B cell (primary cell): Measurements from ENCODE around the gene GOLT1B. TPM values are rescaled to one million over a fixed set of nuclear protein-coding genes. Genes with fewer than 3 reads are reported as not detected.

Source experiments
- ATAC-seq: fragments of 200-7000 bp; cut with Tn5 transposase; one replicate; pipeline ENCODE4 v1.10.0; 2021; ENCODE audit warnings: low read depth, mild to moderate bottlenecking, moderate number of reproducible peaks, moderate library complexity
- CTCF ChIA-PET: fragments of 350-600 bp; sonication (Branson Sonifier 250); formaldehyde crosslinking; loops from one replicate; lab custom pipeline; 2021; ENCODE audit warnings: antibody characterized with exemption, inconsistent platforms; lab: Charles Lee
- POLR2A ChIA-PET: fragments of 350-600 bp; sonication (Branson Sonifier 250); formaldehyde crosslinking; loops from one replicate; lab custom pipeline; 2021; ENCODE audit warnings: antibody characterized with exemption; lab: Charles Lee
- DNase-seq: peaks from one replicate; pipeline ENCODE4 v3.0.0; 2013
- H2AFZ ChIP-seq: 2 replicates; pipeline ENCODE4 v1.6.1; 2012; ENCODE audit warnings: mild to moderate bottlenecking, low read depth, low read length; ENCODE audit not compliant: insufficient read depth, poor library complexity, severe bottlenecking
- H3K27ac ChIP-seq, 2 donors: 1 replicate in 1 of 2; 2 replicates in 1 of 2; pipeline ENCODE4 v1.5.1; 2012 to 2013; ENCODE audit warnings: low read length in 2 of 2, mild to moderate bottlenecking in 2 of 2, moderate library complexity in 1 of 2
- H3K27me3 ChIP-seq, 4 experiments: fragments of 200-600 bp in 1 of 4; sonication (generic) in 1 of 4; replicated peaks in 1 of 4; 1 replicate in 2 of 4; 2 replicates in 2 of 4; pipeline versions ENCODE4 v1.6.1 to v1.7.0; 2013 to 2016; ENCODE audit warnings: low read length in 3 of 4, mild to moderate bottlenecking in 2 of 4, mixed read lengths in 1 of 4, moderate library complexity in 1 of 4; ENCODE audit not compliant: insufficient read depth in 4 of 4, control insufficient read depth in 3 of 4; ENCODE audit errors: control extremely low read depth in 1 of 4
- H3K36me3 ChIP-seq, 2 experiments: replicated peaks in 1 of 2; 1 replicate in 1 of 2; 2 replicates in 1 of 2; pipeline versions ENCODE4 v1.6.1 to v1.7.1; 2013; ENCODE audit warnings: low read length in 1 of 2; ENCODE audit not compliant: insufficient read depth in 2 of 2, control insufficient read depth in 1 of 2; ENCODE audit errors: control extremely low read depth in 1 of 2, extremely low read depth in 1 of 2
- H3K4me1 ChIP-seq, 2 donors: fragments of 200-600 bp in 1 of 2; sonication (generic) in 1 of 2; 1 replicate in 1 of 2; 2 replicates in 1 of 2; pipeline versions ENCODE4 v1.5.1 to v1.6.1; 2013 to 2017; ENCODE audit warnings: low read length in 2 of 2; ENCODE audit not compliant: control insufficient read depth in 2 of 2, insufficient read depth in 2 of 2
- H3K4me2 ChIP-seq: replicated peaks from 2 replicates; pipeline ENCODE3; 2012; ENCODE audit warnings: mild to moderate bottlenecking, low read depth, low read length; ENCODE audit not compliant: poor library complexity, severe bottlenecking
- H3K4me3 ChIP-seq, 5 experiments: fragments of 200-600 bp in 1 of 5; sonication (generic) in 1 of 5; 1 replicate in 3 of 5; 2 replicates in 2 of 5; pipeline versions ENCODE4 v1.5.1 to v1.7.0; 2011 to 2016; ENCODE audit warnings: low read length in 4 of 5, mild to moderate bottlenecking in 4 of 5, low read depth in 2 of 5, control low read depth in 1 of 5, moderate library complexity in 1 of 5; ENCODE audit not compliant: insufficient read depth in 1 of 5; ENCODE audit errors: control extremely low read depth in 1 of 5, extremely low read depth in 1 of 5
- H3K79me2 ChIP-seq: fragments of 200-600 bp; sonication (generic); one replicate; pipeline ENCODE4 v1.6.0; 2016; ENCODE audit warnings: low read length; ENCODE audit not compliant: control insufficient read depth, insufficient read depth
- H3K9ac ChIP-seq: fragments of 200-600 bp; sonication (generic); 2 replicates; pipeline ENCODE4 v1.6.1; 2017; ENCODE audit warnings: mild to moderate bottlenecking, low read length, moderate library complexity
- H3K9me3 ChIP-seq, 3 donors: one replicate each; pipeline versions ENCODE4 v1.6.1 to v1.7.1; 2013; ENCODE audit warnings: low read length in 2 of 3; ENCODE audit not compliant: control insufficient read depth in 2 of 3, insufficient read depth in 1 of 3; ENCODE audit errors: control extremely low read depth in 1 of 3
- H4K20me1 ChIP-seq: 2 replicates; pipeline ENCODE4 v1.6.0; 2012; ENCODE audit warnings: mild to moderate bottlenecking, low read length; ENCODE audit not compliant: insufficient read depth, control insufficient read depth, poor library complexity, severe bottlenecking
- H3K27ac Mint-ChIP-seq: one replicate; pipeline ENCODE4 v1.8.0; 2021; ENCODE audit warnings: mixed read lengths
- H3K27me3 Mint-ChIP-seq: one replicate; pipeline ENCODE4 v1.8.0; 2021; ENCODE audit warnings: mixed read lengths
- H3K4me1 Mint-ChIP-seq: one replicate; pipeline ENCODE4 v1.8.0; 2021; ENCODE audit warnings: mixed read lengths
- H3K4me3 Mint-ChIP-seq: one replicate; pipeline ENCODE4 v1.8.0; 2021; ENCODE audit warnings: mixed read lengths
- H3K9me3 Mint-ChIP-seq: one replicate; pipeline ENCODE4 v1.8.0; 2022; ENCODE audit warnings: mixed read lengths; ENCODE audit not compliant: insufficient read depth
- CTCF ChIP-seq: fragments of 200-600 bp; IDR thresholded peaks from one replicate; pipeline ENCODE4 v1.8.0; 2022; ENCODE audit warnings: antibody characterized with exemption, mild to moderate bottlenecking
- EZH2 ChIP-seq: IDR thresholded peaks from 2 replicates; pipeline ENCODE4 v1.6.1; 2012; ENCODE audit warnings: borderline replicate concordance, low read depth, mild to moderate bottlenecking, moderate library complexity, low read length; ENCODE audit not compliant: insufficient read depth, poor library complexity, severe bottlenecking
- WGBS: methylation state at CpG from one replicate; pipeline ENCODE4 v1.1.5; 2013; ENCODE audit warnings: missing lambda C conversion rate; ENCODE audit not compliant: insufficient coverage; 5-methylcytosine and 5-hydroxymethylcytosine counted together
- intact Hi-C: fragments of 100-400 bp; cut with micrococcal nuclease; formaldehyde crosslinking; loops from one replicate; pipeline ENCODE4 v1.10.0; 2022
- polyA plus RNA-seq: library from polyadenylated mRNA; depleted of rRNA; stranded (reverse); fragments of >200 nt; gene quantifications from 2 replicates; pipeline ENCODE4 v1.2.3, GENCODE V29; 2012
- total RNA-seq, 2 donors: library from RNA; stranded (reverse); fragments of 120-200 nt in 1 of 2; gene quantifications; 1 replicate in 1 of 2; 2 replicates in 1 of 2; pipeline versions ENCODE4 v1.2.3 to v1.2.4, GENCODE V29; 2013 to 2022

GOLT1B gene
- total and polyA plus RNA-seq, 2 donors (not counting 1 experiment from before 2014, with no cell fraction given): 8.2 to 25.1 TPM

- no CpG with 5 or more reads among the region's 2 CpGs for WGBS
- Histone ChIP-seq H3K4me3 (no peak overlapping the region), H3K27me3 (no peaks in the 10 kb centered on the region), H3K36me3 (no peaks in the 10 kb centered on the region), H3K4me1 (no peaks in the 10 kb centered on the region), H3K9ac (no peak overlapping the region), H4K20me1 (no peaks in the 10 kb centered on the region), H3K27ac (no peak overlapping the region), H3K79me2 (no peaks in the 10 kb centered on the region), H3K4me2 (no peak overlapping the region), H3K9me3 (no peaks in the 10 kb centered on the region), H2AFZ (no peak overlapping the region)
- no peak overlapping the region for H3K4me3 Mint-ChIP-seq
- ChIA-PET POLR2A (no interaction called here), CTCF (no interaction called here)
- TF ChIP-seq EZH2 (no peak), CTCF (no peak)
- DNase-seq (no peak), ATAC-seq (no peak)
- H3K9me3 Mint-ChIP-seq: no peaks in the 10 kb centered on the region
- no peak overlapping the region for H3K27ac Mint-ChIP-seq
- H3K27me3 Mint-ChIP-seq: peaks cover 7% of the 10 kb centered on the region
- no peaks in the 10 kb centered on the region for H3K4me1 Mint-ChIP-seq
- intact Hi-C loops: no loop called here
Observed at GRCh38 chr12:21561158-21561557, 59.6 kb downstream of the GOLT1B start.

GRCh38 chr12:21562859-21563258 lies 61.3 kb downstream of the GOLT1B start:
- CTCF ChIA-PET: no interaction called here
- intact Hi-C loops: no loop called here
- Mint-ChIP-seq H3K27ac (no peak overlapping the region), H3K27me3 (peaks cover 11% of the 10 kb centered on the region), H3K4me1 (no peaks in the 10 kb centered on the region), H3K4me3 (no peak overlapping the region), H3K9me3 (no peaks in the 10 kb centered on the region)
- H3K4me3 ChIP-seq: no peak overlapping the region
- no peak overlapping the region for H3K9ac ChIP-seq
- no peaks in the 10 kb centered on the region for H3K36me3 ChIP-seq
- H3K9me3 ChIP-seq: no peaks in the 10 kb centered on the region
- DNase-seq (no peak), ATAC-seq (no peak)
- TF ChIP-seq CTCF: no peak
- TF ChIP-seq EZH2: no peak
- POLR2A ChIA-PET: no interaction called here
- WGBS: no CpG with 5 or more reads among the region's 2 CpGs
- H4K20me1 ChIP-seq: no peaks in the 10 kb centered on the region
- no peaks in the 10 kb centered on the region for H3K27me3 ChIP-seq
- no peak overlapping the region for H2AFZ ChIP-seq
- no peaks in the 10 kb centered on the region for H3K4me1 ChIP-seq
- no peak overlapping the region for H3K27ac ChIP-seq
- no peaks in the 10 kb centered on the region for H3K79me2 ChIP-seq
- no peak overlapping the region for H3K4me2 ChIP-seq
